Measurements from ENCODE around the gene PREX1. TPM values are rescaled to one million over a fixed set of nuclear protein-coding genes. Genes with fewer than 3 reads are reported as not detected.
"Not testable (repeated sequence)": the region's sequence is repeated elsewhere in the genome, so short reads cannot be mapped to it uniquely, and the experiment has no call there.

The PREX1 gene
- total RNA-seq, 1 donor from 2014 or later: 11.2 TPM

- intact Hi-C loops (cut with micrococcal nuclease): no loop called here
Measured at GRCh38 chr20:48826883-48827771, 672 bp downstream of the PREX1 start.

GRCh38 chr20:48826480-48826879 lies 1.3 kb downstream of the PREX1 start:
- H3K9me3 ChIP-seq (replicated peaks); H3K27me3 ChIP-seq (ENCODE audit: low read depth); DNase-seq; H3K36me3 ChIP-seq; intact Hi-C loops (cut with micrococcal nuclease): not testable (repeated sequence)
- H3K4me3 ChIP-seq: peak overlapping the region; percentile 77
- peak overlapping the region; percentile 89 for H3K27ac ChIP-seq (replicated peaks)
- peaks cover 51% of the 10 kb centered on the region for H3K4me1 ChIP-seq

More at GRCh38 chr20:48826883-48827771, 672 bp downstream of the PREX1 start:
- no peaks in the 10 kb centered on the region for H3K36me3 ChIP-seq
- no peak for DNase-seq
- peaks cover 7% of the 10 kb centered on the region for H3K27me3 ChIP-seq (ENCODE audit: low read depth)
- peak overlapping the region; percentile 77 for H3K4me3 ChIP-seq
- no peaks in the 10 kb centered on the region for H3K9me3 ChIP-seq (replicated peaks)
- H3K27ac ChIP-seq (replicated peaks): peak overlapping the region; percentile 89
- H3K4me1 ChIP-seq: peaks cover 58% of the 10 kb centered on the region
- no peak for TF ChIP-seq CTCF (IDR thresholded peaks at IDR 0.05; ENCODE audit: borderline replicate concordance)

- Histone ChIP-seq H3K27ac (replicated peaks) (peak overlapping the region; percentile 89), H3K9me3 (replicated peaks) (no peaks in the 10 kb centered on the region), H3K27me3 (ENCODE audit: low read depth) (peaks cover 7% of the 10 kb centered on the region), H3K4me1 (peaks cover 47% of the 10 kb centered on the region), H3K4me3 (peak overlapping the region; percentile 77), H3K36me3 (no peaks in the 10 kb centered on the region)
- TF ChIP-seq CTCF (IDR thresholded peaks at IDR 0.05; ENCODE audit: borderline replicate concordance): no peak
- no peak for DNase-seq
- intact Hi-C loops (cut with micrococcal nuclease): no loop called here
Measured at GRCh38 chr20:48826069-48826468, 1.7 kb downstream of the PREX1 start.

- TF ChIP-seq CTCF (IDR thresholded peaks at IDR 0.05; ENCODE audit: borderline replicate concordance): no peak
- intact Hi-C loops (cut with micrococcal nuclease): no loop called here
- peak overlapping the region; percentile 77 for H3K4me3 ChIP-seq
- H3K36me3 ChIP-seq: no peaks in the 10 kb centered on the region
- H3K27ac ChIP-seq (replicated peaks): peak overlapping the region; percentile 89
- no peaks in the 10 kb centered on the region for H3K9me3 ChIP-seq (replicated peaks)
- H3K4me1 ChIP-seq: peaks cover 46% of the 10 kb centered on the region
- DNase-seq: no peak
- H3K27me3 ChIP-seq (ENCODE audit: low read depth): peaks cover 7% of the 10 kb centered on the region
Measured at GRCh38 chr20:48825566-48825920, 2.3 kb downstream of the PREX1 start.

GRCh38 chr20:48824830-48825565 lies 2.8 kb downstream of the PREX1 start:
- Histone ChIP-seq H3K4me3 (peak overlapping the region; percentile 77), H3K9me3 (replicated peaks) (no peaks in the 10 kb centered on the region), H3K27me3 (ENCODE audit: low read depth) (peaks cover 7% of the 10 kb centered on the region), H3K27ac (replicated peaks) (peak overlapping the region; percentile 89), H3K36me3 (no peaks in the 10 kb centered on the region), H3K4me1 (peaks cover 52% of the 10 kb centered on the region)
- DNase-seq: no peak
- intact Hi-C loops (cut with micrococcal nuclease): no loop called here
- TF ChIP-seq CTCF (IDR thresholded peaks at IDR 0.05; ENCODE audit: borderline replicate concordance): no peak
